Stimulated activated CD4-positive, alpha-beta T cell treated with anti-CD3 and anti-CD28 coated beads, Interleukin-2, amount 100 ng/mL, for 48 hours (primary cell): ENCODE results near the gene SLC4A8.
"Not testable (repeated sequence)": the region's sequence is repeated elsewhere in the genome, so short reads cannot be mapped to it uniquely, and the experiment has no call there.

Experiments used
- DNase-seq, 2 donors: peaks; one replicate each; pipeline ENCODE4 v3.0.0-alpha.2; 2020

The SLC4A8 gene

DNA sequence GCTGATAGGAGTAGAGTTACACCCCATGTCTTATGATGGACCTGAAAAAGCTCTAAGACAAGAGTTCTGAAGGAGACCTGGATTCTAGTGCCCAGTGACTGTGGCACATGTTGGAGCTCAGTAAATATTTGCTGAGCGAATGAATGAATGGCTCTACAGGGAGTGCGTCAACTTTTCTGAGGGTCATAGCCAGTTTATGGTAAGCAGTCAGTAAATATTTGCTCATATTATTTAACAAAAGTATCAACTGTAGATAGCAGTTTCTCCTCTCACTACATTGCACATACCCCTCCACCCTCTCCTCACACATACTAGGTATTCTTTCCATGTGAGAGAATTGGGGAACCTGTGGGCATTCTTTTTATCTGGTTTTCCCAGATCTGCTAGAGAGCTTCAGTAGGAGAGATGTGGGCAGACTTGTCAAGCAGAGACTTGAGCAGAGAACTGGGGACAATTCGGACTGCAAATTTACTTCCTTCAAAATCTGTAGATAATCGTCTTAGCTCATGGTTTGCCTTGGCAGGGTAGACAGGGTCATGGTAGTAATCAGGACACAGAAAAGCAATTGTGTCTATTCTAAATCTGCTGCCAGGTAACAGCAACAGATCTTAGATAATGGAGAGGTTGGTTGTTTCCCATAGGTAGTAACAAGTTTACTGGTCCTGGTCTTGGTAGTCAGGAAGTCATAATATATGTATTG lies 5.7 kb downstream of the SLC4A8 start:
- no peak for DNase-seq

DNA sequence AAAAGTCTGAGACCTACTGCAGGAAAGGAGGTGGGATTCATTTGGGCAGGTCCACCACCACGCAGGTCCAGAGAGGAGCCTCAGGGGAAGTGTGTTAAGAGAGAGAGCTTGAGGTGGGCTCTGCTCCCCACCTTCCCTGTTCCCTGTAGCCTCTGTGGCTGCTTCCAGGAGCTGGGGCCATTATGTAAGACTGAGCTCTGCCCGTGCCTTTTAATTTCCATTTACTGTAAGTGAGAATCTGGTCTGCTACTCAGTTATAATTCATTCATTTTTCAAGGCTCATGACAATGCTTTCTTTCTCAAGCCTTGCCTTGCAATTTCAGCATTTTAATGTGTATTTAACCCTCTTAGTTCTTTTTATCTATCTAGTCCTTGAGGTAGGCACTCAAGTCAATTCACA lies 8.3 kb downstream of the SLC4A8 start:
- DNase-seq = no peak

DNA sequence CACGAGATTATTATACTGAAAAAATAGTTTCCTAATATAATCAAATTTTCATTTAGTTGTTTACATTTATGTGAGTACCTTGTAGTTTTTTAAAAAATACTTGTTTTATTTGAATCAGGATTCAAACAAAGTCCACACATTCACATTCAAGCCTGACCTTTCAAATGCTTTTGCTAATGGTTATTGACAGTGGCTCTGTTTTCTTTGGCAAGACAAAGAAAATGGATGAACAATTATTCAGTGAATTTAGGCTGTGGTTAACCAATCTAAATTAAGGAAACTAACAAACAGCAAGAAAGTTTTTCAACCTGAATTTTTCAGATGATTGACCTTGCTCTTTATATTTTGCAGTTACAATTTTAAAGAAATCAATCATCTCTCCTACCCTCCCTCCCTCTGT lies 9.7 kb downstream of the SLC4A8 start:
- DNase-seq = no peak

DNA sequence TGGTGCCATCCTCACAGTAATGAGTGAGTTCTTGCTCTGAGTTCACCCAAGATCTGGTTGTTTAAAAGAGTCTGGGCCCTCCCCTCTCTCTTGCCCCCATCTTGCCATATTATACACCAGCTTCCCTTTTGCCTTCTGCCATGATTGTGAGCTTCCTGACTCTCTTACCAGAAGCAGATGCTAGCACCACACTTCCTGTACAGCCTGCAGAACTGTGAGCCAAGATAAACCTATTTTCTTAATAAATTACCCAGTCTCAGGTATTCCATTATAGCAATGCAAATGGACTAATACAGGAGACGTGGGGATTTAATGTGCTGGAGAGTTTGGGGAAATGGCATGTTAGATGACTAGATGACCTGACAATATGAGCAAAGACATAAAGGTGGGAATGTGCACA lies 12.8 kb downstream of the SLC4A8 start:
- DNase-seq = no peak

DNA sequence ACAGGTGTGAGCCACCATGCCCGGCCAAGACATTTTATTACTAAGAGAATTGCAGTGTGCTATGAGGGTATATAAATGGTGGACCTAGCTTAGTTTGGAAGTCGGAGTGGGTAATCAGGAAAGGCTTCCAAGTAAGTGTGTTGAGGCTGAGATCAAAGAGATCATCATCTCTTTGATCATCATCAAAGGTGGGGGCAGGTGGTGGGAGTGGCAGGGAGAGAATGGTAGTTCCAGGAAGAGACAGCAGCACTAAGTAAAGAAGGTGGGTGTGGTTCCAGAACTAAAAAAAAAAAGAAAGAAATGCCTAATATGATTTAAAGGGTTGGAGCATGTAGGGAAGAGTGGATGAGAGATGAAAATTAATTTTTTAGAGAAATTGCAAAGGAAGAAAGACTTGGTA lies 14.7 kb downstream of the SLC4A8 start:
- no peak for DNase-seq

DNA sequence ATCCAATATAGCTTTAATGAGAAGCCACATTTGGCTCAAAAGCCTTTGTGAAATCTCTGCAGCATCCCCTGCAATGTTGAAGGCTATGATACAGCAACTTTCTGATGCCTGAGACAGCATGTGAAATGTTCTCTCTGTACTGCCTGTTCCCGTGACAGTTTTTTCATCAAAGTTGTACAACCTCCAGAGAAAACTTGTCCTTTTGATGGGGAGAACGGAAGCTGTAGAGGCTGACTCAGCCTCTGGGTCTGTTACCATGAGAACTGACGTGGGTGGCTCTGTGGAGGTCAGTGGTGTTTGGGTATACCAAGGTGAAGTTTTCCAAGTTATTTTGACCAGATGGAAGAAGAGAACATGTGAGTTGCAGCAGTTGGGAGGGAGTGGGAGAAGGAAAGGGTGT lies 17.0 kb downstream of the SLC4A8 start:
- DNase-seq = no peak

DNA sequence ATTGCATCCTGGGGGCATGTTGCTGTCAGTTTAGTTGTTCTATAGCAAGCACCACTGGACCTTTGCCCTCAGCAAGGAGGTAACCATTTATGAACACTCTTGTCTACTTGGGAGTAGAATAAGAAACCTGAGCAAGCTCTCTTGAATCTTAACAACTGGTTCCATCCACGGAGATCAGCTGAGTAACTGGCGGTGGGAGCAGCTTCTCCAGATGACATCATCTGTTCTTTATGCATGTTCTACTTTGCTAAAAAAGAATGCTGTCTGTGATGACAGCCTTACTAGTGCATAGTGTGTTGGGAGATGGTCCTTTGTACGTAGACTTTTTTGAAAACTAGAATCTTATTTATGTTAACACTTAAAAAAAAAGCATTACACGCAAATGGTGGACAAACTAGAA lies 17.7 kb downstream of the SLC4A8 start:
- DNase-seq = no peak

DNA sequence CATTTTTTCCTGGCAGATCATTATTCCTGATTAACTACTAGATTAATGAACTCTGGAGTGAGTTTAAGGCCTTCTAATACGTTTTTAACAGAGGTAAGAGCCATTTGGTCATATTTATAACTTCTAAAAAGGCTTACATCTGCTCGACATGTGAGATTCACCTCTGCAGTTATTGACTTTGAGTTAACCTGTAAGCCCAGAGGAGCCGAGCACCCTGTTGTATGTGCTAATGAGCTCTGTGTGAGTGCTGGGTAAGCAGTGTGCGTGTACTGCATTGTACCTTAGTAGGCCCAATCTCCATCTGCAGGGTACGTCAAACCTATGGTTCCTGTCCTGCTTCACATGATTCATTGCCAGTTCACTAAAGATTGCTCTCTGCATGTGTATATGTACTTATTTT lies 18.9 kb downstream of the SLC4A8 start:
- no peak for DNase-seq

DNA sequence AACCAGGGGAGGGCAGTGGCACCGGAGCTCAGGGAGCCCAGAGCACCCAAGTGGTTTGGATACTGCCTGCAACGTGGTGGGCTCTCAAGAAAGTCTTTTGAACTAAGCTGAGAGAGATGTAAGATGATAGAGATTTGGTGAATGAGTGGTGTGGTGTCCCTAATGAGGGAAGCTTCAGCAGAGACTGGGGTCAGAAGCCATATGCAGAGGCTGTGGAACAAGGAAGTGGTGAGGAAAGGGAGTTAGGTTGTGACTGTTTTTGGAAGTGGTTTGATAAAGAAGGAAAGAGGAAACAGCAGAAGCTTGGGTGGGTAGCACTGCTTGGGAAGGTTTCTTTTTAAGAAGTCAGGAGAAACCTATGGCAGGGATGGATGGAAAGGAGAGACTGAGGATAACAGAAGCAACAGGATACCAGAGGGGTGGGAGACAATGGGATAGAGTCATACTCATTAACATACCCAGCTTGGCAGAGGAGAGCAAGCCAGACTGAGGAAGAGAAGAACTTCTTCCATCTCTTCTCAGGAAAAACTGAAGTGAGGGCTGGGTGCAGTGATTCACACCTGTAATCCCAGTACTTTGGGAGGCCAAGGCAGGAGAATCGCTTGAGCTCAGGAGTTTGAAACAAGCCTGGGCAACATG lies 24.1 kb downstream of the SLC4A8 start:
- DNase-seq = no peak

DNA sequence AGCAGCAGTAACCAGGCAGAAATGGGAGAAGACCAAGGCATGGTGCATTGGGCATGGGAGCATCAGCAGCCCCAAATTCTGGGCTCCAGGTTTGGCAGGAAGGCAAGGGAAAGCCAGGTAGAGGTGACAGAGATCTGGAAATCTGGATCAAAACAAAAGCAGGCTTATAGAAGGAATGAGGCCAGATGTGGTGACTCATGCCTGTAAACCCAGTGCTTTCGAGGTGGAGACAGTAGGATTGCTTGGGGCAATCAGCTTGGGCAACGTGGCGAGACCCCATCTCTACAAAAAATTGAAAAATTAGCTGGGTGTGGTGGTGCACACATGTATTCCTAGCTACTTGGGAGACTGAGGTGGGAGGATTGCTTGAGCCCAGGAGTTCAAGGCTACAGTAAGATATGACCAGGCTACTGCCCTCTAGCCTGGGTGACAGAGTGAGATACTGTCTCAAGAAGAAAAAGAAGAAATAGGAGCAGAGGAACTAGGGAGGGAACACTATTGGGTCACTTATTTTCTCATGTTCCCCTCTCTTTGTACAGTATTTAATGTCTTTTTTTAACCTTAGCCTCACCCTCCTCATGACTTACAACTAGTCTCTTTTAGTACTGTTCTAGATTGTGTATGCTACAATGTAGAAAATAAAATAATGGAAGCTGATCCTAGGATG lies 25.1 kb downstream of the SLC4A8 start:
- DNase-seq = no peak

DNA sequence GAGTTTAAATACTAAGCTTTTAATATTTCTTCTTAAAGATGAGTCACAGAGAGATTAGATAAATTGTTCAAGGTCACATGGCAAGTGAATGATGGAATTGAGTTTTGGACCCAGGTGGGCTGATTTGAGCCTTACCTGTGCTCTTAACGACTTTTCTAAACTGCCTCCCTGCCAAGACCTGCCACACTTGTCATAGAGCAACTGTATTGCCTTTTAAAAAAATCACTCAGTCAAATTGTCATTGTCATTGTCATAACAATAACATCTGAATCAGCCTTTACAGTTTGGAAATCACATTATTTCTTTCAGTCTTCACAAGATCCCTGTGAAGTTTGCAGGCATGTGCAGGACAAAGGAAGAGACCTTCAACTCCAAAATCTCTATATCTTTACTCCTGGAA lies 25.7 kb downstream of the SLC4A8 start:
- no peak for DNase-seq

DNA sequence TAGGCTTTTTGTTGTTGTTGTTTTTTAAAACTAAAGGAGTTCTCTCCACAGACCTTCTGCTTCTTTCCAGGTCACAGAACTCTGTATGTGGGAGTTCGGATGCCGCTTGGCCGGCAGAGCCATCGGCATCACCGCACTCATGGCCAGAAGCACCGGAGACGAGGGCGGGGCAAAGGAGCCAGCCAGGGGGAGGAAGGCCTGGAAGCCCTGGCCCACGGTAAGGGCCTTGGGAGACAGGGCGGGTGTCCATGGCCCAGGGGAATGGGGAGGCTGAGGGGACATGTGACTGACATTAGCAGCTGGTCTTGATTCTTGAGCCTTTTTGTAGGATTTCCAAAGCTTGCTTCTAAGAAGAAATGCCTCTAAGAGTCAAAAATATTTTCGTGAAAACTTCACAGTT lies 26.2 kb downstream of the SLC4A8 start:
- DNase-seq = no peak

DNA sequence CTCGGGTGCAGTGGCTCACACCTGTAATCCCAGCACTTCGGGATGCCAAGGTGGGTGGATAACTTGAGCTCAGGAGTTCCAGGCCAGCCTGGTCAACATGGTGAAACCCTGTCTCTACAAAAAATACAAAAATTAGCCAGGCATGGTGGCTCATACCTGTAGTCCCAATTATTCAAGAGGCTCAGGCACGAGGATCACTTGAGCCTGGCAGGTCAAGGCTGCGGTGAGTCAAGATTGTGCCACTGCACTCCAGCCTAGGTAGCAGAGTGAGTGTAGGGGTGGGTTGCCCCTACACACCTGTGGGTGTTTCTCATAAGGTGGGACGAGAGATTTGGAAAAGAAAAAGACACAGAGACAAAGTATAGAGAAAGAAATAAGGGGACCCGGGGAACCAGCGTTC lies 29.4 kb downstream of the SLC4A8 start:
- not testable (repeated sequence) for DNase-seq

DNA sequence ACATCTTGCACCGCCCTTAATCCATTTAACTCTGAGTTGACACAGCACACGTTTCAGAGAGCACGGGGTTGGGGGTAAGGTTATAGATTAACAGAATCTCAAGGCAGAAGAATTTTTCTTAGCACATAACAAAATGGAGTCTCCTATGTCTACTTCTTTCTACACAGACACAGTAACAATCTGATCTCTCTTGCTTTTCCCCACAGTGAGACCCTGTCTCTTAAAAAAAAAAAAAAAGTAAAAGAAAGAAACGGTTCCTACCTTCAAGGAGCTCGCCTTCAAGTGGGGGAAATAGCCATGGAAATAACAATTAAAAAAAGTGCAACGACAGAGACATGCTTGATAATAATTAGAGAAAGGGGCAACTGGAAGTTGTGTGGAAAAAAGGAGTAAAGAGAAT lies 30.4 kb downstream of the SLC4A8 start:
- DNase-seq = not testable (repeated sequence)

DNA sequence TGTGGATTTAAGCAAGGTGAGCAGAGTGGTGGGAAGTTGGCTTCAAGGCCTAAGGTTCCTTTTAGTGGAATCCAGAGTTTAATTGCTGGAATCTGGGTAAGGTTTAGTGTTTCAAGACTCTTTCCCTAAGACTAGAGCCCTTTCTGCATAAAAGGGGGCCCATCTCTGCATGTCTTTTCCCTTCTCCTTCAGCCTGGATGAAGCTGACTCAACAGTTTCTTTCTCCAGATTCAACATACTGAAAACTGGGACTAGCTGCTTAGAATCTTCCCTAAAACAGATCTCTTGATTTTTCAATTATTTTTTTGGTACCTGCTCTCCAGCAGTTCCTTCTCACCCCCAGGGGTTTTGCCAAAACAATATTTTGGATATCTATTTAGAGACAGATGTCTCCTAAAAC lies 34.0 kb downstream of the SLC4A8 start:
- no peak for DNase-seq

DNA sequence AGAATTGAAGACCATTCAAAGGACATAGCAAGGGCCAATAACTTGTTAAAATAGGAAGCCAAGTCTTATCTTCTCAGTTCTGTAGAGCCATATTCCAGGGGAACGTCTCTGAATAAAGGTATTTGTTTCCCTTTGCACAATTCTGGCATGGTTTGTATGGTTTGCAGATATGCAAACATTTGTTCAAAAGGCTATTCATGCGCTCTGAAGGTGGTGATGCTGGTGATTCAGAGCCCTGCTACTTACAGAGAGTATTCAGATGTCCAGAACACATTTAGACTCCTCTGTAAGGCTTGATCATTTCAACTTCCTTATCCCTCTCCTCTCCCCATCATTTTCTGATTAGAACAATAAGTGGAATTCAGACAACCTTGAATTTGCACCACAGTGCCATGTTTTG lies 35.9 kb downstream of the SLC4A8 start:
- no peak for DNase-seq

DNA sequence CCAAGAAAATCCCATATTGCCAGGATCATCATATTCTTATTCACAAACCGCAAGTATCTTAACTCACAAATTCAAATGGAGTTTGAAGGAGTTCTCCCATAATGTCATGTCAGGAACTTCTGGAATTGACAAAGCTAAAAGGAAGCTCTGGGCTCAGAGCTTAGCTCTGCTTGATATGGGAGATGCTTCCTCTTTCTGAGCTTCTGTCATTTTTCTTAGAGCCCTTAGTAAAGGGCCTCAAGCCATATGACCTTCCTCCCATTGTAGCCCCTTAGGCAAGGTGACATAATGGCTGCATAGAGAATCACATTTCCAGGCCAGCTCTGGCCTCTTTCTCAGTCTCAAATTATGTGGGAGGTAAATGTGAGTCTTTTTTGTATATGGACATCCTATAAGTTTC lies 40.9 kb downstream of the SLC4A8 start:
- DNase-seq = no peak

DNA sequence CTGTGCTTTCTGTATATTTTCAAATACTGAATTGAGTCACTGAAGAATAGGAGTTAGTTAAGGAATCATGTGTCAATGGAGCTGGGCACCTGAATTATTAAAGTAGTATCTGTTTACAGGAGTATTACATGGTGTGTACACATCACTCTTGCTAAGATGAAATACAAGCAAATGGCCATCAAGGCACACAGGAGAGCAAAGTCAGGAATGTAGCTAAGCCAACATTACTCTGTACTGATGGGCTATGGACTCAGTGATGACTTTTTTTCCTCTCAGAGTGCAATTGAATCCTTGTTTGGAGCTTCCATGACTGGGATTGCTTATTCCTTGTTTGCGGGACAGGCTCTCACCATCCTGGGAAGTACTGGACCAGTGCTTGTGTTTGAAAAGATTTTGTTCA lies 45.5 kb downstream of the SLC4A8 start:
- DNase-seq = no peak

DNA sequence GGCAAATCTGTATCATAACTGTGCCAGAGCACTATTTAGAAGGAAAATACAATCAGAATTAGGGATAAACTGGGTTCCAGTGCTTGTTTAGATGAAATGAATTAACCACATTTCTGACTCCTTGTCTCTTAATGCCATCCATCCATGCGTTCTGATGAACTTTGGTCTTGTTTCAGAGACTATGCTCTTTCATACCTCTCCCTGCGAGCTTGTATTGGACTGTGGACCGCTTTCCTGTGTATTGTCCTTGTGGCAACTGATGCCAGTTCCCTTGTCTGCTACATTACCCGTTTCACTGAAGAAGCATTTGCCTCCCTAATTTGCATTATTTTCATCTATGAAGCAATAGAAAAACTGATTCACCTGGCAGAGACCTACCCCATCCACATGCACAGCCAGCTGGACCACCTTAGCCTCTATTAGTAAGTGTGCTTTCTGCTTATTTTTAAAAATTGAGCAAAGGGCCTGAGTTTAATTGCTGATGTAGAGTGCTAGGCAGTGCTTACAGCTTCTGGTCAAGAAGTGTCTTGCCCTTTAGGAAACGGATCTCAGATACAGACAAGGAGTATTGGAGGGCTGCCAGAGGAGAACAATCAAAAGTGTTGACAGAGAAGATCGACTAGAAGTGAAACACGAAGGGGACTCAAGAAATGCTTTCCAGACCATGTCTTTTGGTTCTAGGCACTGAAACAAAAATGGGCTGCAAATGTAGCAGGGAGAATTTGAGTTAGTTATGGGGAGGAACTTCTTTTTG lies 46.7 kb downstream of the SLC4A8 start:
- no peak for DNase-seq

DNA sequence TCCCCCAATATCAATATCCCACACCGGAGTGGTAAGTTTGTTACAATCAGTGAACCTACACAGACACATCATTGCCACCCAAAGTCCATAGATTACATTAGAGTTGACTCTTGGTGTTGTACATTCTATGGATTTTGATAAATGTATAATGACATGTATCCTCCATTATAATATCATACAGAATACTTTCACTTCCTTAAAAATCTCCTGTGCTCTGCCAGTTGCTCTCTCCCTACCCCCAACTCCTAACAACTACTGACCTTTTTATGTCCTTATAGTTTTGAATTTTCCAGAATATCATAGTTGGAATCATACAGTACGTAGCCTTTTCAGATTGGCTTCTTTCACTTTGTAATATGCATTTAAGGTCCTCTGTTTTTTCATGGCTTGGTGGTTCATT lies 48.4 kb downstream of the SLC4A8 start:
- no peak for DNase-seq

DNA sequence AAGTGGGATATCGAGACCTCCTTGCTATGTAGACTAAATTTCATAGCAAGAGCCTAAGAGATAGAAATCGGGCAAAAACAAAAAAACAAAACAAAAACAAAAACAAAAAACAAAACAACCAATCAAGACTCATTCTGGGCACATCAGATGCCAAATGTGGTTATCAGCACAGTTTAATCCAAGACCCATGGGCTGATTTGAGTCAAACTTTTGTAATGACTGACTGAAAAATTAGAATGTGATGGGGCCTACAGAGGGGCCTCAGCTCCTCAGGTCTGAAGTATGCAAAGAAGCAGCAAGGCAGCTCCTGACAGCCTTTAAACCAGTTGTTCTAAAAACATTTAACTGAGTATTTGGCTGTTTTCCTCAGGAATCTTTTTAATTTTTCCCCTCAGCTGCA lies 49.3 kb downstream of the SLC4A8 start:
- DNase-seq = no peak

DNA sequence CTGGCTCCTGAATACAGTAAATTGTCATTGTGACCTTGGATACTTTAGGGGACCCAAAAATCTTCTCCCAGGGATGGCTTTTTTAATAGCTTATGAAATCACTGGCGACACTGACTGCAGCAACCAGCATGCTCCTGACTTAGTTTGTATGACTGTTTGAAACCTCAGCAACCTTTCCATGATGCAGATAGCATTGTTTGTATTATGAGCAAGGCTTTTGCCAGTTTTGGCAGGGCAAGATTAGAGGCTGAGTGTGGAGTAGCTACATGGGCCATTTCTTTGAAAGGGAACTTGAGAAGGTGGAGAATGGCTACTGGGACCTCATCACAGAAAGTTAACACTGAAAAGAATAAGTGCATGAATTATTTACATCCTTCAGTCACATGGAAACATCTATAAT lies 50.9 kb downstream of the SLC4A8 start:
- no peak for DNase-seq

DNA sequence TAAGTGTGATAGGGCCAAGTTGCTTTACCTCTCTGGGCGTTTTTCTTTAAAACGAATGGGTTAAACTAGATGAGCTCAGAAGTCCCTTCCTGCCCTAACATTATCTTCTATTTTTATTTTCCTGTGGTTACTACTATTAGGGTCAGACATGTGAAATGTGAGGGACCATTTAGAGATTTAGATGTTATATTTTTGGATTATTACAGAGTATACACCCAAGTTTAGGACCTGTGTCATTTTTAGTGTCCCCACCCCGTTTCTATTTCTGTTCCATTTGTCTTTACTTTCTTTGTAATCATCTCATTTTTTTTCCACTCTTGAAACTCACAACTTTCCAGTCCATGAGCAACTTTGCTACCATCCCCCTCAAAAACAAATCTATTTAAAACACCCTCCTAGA lies 56.3 kb downstream of the SLC4A8 start:
- DNase-seq = no peak
